8988T (cell line): ENCODE measurements around the gene P2RX3.
"Not testable (repeated sequence)": the region's sequence is repeated elsewhere in the genome, so short reads cannot be mapped to it uniquely, and the experiment has no call there.

Experiments
- DNase-seq: peaks from one replicate; pipeline ENCODE4 v3.0.0; 2011

The P2RX3 gene

DNA sequence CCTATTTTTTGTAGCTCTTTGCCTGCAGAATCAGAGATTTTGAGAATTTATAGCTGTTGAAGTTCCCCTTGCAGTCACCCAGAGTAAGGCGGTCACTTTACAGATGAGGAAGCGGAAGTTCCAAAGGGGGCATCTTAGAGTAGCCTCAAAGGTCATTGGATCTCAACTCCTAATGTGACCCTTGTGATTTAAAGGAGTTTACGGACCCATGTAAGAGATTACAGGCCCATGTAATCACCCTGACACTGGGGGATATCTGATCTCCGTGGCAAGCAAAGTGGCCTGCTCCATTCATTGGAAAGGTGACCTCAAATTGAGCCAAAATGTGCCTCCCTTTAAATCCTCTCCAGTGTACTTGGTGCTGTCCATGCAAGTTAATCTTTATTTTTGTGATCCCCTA, 15.7 kb downstream of the P2RX3 start:
- DNase-seq, result no peak

- no peak for DNase-seq
These were observed 16.5 kb downstream of the P2RX3 start for GRCh38 chr11:57354699-57355098.

DNA sequence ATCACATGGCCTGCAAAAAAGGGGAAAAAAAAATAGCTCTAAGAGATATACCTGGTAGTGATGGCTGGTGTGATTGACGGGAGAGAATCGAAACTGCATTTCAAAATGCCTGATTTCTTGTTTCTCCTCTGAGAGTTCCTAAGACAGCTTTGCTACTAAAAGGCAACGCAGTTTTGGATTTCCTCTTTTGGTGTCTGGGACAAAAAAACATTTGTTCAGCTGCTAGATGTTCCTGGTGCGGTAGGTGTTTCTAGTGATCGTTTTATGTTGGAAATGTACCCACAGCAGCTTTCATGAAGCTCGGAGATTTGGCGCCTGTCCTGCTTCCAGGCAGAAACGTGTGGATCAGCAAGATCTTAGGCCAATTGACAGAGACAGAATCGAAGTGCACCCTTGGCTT, 18.1 kb downstream of the P2RX3 start:
- DNase-seq, result no peak

DNA sequence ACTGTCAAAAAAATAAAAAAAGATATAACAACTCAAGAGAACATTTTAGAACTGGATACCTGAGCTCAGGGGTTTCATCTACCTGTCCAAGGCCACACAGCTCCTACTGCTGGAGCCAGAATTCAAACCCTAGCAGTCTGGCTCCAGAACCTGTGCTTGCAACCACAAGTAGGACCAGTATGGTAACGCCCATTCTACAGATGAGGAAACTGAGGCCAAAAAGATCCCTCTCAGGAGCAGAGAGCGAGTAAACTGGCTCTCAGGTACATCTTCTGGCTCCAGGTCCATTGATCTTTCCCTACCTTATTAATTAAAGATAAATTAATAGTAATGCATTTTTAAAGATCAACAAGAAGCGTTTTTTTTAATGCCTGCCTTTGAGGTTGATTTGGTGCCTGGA, 19.2 kb downstream of the P2RX3 start:
- DNase-seq, result no peak

- no peak for DNase-seq
These were observed 19.7 kb downstream of the P2RX3 start for GRCh38 chr11:57357856-57358255.

- no peak for DNase-seq
These were observed 20.4 kb downstream of the P2RX3 start for GRCh38 chr11:57358543-57358961.

- no peak for DNase-seq
These were observed 20.8 kb downstream of the P2RX3 start for GRCh38 chr11:57358991-57359390.

GRCh38 chr11:57359396-57359795, 21.2 kb downstream of the P2RX3 start:
- no peak for DNase-seq

- no peak for DNase-seq
These were observed 21.9 kb downstream of the P2RX3 start for GRCh38 chr11:57359896-57360690.

GRCh38 chr11:57360991-57361390, 22.8 kb downstream of the P2RX3 start:
- DNase-seq, result no peak

- not testable (repeated sequence) for DNase-seq
These were observed 23.3 kb downstream of the P2RX3 start for GRCh38 chr11:57361420-57361819.

DNA sequence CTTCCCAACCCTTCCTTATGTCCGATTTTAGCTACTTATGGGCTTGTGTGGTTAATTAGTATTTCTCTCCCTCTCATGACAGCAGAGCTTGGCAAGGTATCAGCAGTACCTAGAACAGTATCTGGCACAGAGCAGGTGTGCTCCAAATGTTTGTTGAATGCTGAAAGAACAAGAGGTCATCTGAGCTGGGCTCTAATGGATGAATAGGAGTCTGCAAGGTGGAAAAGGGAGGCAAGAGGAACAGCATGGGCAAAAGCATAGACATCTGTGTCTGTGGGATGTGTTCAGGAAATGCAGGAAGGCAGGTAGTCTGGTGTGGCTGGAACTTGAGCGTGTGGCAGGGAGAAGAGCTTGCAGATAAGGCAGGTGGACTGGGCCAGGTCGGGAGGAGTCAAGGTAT, 23.8 kb downstream of the P2RX3 start:
- no peak for DNase-seq

- no peak for DNase-seq
These were observed 25.3 kb downstream of the P2RX3 start for GRCh38 chr11:57363131-57364080.

DNA sequence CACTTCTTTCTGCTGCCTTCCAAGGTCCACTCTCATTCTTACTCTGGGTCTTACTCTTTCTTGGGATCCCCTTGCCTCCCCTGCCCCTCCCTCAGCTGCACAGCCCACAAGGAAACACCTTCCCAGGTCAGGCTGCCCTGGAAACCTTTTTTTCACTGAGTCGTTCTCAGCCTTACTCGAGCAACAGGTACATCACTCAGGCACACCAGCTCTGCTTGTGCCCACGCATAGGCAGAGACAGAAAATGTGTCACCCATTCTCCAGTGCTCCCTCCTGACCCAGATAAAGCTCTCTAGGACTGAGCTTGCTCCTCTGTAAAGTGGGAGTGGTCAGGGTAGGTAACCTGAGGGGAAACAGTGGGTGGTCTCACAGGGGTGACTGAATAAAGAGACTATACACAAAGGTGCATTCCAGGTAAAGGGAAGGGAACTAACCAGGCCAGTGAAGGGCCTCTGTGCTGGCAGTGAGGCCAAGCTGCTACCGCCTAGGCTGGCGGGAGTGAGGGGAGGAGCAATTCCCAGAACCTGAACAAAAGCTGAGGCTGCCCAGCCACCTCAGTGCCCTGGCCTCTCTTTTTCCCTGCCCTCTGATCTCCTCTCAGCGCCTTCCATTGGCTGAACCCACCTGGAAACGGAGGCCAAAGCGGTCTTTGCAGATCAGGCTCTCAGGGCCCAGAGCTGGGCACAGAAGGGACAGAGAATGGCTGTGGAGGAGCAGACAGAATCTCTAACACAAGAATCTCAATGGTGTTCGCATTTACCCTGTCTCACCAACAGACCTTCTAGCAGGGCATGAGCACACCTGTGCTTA, 26.9 kb downstream of the P2RX3 start:
- DNase-seq, result no peak

DNA sequence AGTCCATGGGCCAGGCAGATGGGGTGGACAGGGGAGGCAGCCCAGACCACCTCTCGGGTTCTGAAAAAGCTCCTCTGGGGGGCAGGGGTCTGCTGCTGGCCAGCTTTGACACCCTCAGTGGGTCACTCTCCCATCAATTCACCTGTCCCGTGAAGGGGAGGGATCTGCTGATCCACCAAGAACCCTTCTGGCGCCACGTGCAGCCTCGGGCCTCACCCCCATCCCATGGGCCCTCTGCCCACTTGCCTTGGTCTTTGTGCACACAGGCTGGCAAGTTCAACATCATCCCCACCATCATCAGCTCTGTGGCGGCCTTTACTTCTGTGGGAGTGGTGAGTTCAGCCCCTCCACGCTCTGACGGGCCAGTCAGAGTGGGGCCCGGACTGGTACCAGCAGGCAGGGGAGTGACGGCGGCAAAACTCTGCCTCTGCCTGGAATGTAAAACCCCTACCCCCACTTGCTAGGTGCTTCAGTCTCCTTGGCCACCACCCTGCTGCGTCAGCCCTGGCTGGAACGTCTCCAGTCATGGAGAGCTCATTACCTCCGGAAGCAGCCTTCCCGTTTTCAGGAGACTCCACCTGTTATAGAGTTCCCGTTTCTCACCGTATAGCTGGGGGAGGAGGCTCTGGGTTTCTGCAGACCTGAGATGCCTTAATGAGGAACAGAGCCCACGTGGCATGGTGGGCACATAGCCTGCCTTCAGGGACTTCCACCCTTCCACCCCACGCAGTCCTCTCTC, 30.1 kb downstream of the P2RX3 start:
- DNase-seq, result no peak

- DNase-seq, result no peak
These were observed 30.7 kb downstream of the P2RX3 start for GRCh38 chr11:57368845-57369232.

DNA sequence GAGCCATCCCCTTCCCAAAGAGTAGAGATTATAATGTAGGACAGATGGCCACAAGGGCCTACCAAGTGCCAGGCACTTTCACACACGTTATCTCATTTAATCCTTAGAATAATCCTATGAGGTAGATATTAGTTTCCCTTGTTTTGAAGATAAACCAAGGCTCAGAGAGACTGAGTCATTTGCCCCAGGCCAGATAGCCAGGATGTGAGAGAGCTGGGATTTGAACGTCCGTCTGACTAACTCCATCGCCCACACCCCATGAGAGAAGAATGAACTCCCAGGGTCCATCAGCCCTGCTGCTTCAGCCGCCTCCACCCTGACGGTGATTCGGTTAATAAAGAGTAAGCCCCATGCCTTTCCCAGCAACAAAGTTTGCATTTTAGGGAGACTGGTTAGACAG, 32.1 kb downstream of the P2RX3 start:
- DNase-seq, result no peak

DNA sequence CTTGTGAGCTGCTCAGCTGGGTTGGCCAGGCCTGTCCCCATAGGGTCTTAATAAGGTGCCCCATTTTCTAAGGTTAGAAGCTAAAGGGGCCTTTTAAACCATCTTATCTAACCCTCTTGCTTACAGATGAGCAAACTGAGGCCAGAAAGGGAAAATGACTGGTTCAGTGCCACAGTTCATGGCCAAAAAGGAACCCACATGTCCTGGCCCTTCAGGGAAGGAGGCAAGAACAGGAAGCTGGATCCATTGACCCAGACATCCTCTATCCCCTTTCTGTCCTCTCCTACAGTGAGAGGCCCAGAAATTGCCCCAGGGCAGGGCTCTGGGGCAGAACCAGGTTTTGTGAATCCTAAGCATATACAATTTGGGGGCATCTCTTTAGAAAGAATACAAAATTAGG, 32.8 kb downstream of the P2RX3 start:
- no peak for DNase-seq

GRCh38 chr11:57373146-57373545, 35.0 kb downstream of the P2RX3 start:
- DNase-seq, result no peak

GRCh38 chr11:57374966-57375365, 36.8 kb downstream of the P2RX3 start:
- no peak for DNase-seq

DNA sequence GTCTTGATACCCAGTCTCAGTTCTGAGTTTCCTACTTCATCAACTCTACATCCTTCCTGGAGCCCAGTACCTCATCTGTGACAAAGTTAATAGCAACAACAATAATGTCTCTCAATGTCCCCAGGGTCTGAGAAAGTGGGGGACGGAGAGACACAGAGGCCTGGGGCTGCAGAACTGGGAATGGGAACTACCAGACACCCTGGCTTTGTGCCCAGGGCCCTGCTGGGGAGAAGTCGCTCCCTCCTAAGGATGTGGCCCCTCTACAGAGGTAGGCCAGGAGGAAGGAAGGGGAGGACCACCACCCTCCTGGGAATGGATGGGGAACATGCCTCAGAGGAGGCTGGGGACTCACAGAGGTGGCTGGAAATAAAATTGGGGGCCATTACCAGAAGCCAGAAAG, 37.3 kb downstream of the P2RX3 start:
- DNase-seq, result no peak
